ENCODE measurements around the gene PVALEF. TPM values are rescaled to one million over a fixed set of nuclear protein-coding genes. Genes with fewer than 3 reads are reported as not detected.

The PVALEF gene
- total RNA-seq, 4 donors from 2014 or later = not detected

- no peak for TF ChIP-seq CTCF (IDR thresholded peaks at IDR 0.05)
- TF ChIP-seq POLR2A (IDR thresholded peaks at IDR 0.05) = no peak
- no peak overlapping the region for H3K4me3 ChIP-seq (ENCODE audit: low read depth, poor library complexity, severe bottlenecking)
- WGBS, 2 donors = 42 to 54% methylated on average over 28 of the region's 28 CpGs
- DNase-seq (ENCODE audit: low spot score in 2 of 2) = no peak
- intact Hi-C loops (cut with DNase I; ENCODE audit: low total_unique reads) = no loop called here
Observed at GRCh38 chr17:81135505-81136278, 29.6 kb upstream of the PVALEF start.

GRCh38 chr17:81136366-81136765 is 28.9 kb upstream of the PVALEF start:
- no peak overlapping the region for H3K4me3 ChIP-seq (ENCODE audit: low read depth, poor library complexity, severe bottlenecking)
- intact Hi-C loops (cut with DNase I; ENCODE audit: low total_unique reads) = no loop called here
- 81 to 84% methylated on average over 8 of the region's 8 CpGs for WGBS, 2 donors
- no peak for TF ChIP-seq POLR2A (IDR thresholded peaks at IDR 0.05)
- DNase-seq (ENCODE audit: low spot score in 2 of 2) = no peak

GRCh38 chr17:81137248-81137647 is 28.1 kb upstream of the PVALEF start:
- 89 to 90% methylated on average over 13 of the region's 13 CpGs for WGBS, 2 donors
- DNase-seq (ENCODE audit: low spot score in 2 of 2) = no peak
- intact Hi-C loops (cut with DNase I; ENCODE audit: low total_unique reads) = no loop called here
- no peak overlapping the region for H3K4me3 ChIP-seq (ENCODE audit: low read depth, poor library complexity, severe bottlenecking)
- TF ChIP-seq CTCF (IDR thresholded peaks at IDR 0.05) (no peak), POLR2A (IDR thresholded peaks at IDR 0.05) (no peak)

DNA sequence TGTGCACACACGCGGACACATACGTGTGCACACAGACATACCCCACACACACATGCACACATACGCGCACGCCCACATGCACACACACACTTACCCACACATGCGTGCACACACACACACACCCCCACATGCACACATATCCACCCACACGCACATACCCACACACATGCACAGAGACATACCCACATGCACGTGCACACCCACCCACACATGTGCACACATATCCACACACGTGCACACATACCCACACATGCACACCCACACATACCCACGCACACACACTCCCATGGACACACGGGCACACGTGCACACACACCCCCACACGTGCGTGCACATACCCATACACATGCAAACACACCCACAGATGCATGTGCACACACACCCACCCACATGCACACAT is 27.2 kb upstream of the PVALEF start:
- TF ChIP-seq CTCF (IDR thresholded peaks at IDR 0.05) = no peak
- no peak for TF ChIP-seq POLR2A (IDR thresholded peaks at IDR 0.05)
- 90 to 93% methylated on average over 15 of the region's 15 CpGs for WGBS, 2 donors
- H3K4me3 ChIP-seq (ENCODE audit: low read depth, poor library complexity, severe bottlenecking) = no peak overlapping the region
- DNase-seq (ENCODE audit: low spot score in 2 of 2) = no peak
- intact Hi-C loops (cut with DNase I; ENCODE audit: low total_unique reads) = no loop called here

GRCh38 chr17:81138500-81138899 is 26.8 kb upstream of the PVALEF start:
- no peak for DNase-seq (ENCODE audit: low spot score in 2 of 2)
- no peak overlapping the region for H3K4me3 ChIP-seq (ENCODE audit: low read depth, poor library complexity, severe bottlenecking)
- TF ChIP-seq POLR2A (IDR thresholded peaks at IDR 0.05) (no peak), CTCF (IDR thresholded peaks at IDR 0.05) (no peak)
- intact Hi-C loops (cut with DNase I; ENCODE audit: low total_unique reads) = no loop called here
- WGBS, 2 donors = 94% methylated on average over 25 of the region's 25 CpGs

DNA sequence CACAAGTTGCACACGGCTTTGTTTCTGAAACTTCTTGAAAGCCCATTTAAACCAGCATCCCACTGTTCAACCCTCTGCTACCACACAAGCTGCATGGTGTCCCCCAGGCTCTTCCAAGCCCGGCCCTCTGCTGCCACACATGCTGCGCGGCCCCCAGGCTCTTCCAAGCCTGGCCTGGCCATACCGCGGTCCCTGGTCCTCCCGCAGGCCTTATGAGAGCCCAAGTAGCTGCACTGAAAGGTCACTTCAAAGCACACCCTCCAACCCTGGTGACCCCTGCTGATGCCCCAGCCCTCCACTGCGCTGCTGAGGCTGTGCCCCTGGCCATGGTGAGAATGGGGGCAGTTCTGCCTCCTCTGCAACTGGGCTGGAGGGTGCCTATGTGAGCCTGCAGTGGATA is 25.9 kb upstream of the PVALEF start:
- H3K4me3 ChIP-seq (ENCODE audit: low read depth, poor library complexity, severe bottlenecking) = no peak overlapping the region
- DNase-seq (ENCODE audit: low spot score in 2 of 2) = no peak

More for the DNA sequence above, 25.9 kb upstream of the PVALEF start:
- TF ChIP-seq POLR2A (IDR thresholded peaks at IDR 0.05) (no peak), CTCF (IDR thresholded peaks at IDR 0.05) (no peak)
- intact Hi-C loops (cut with DNase I; ENCODE audit: low total_unique reads) = no loop called here
- 86 to 87% methylated on average over 5 to 8 of the region's 8 CpGs for WGBS, 2 donors
